ENCODE data around the gene NACAD.

The NACAD gene

DNA sequence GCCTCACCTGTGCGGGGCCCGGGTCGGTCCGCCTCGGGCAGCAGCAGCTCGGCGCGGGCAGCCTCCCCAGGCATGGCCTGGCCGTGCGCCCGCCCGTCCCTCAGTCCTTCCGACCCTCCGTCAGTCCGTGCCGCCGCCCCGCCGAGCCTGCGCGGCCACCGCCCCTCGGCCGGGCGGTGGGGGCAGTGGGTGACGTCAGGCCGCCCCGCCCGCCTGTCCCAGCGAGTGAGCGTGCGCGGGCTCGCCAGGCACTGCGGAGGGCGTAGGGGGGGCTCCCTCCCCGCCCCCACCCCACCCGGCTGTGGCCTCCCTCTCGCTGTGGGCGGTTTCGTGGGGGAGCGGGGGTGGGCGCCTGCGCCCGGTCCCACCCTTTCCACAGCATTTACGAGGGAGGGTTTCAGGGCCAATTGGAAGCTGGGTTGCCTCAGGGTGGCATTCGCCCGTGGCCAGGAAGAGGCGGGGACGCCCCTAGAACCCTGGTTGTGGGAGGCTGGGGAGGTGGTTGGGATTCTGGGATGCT lies at the start of gene NACAD (continued):
- TF ChIP-seq, protein P1, sequence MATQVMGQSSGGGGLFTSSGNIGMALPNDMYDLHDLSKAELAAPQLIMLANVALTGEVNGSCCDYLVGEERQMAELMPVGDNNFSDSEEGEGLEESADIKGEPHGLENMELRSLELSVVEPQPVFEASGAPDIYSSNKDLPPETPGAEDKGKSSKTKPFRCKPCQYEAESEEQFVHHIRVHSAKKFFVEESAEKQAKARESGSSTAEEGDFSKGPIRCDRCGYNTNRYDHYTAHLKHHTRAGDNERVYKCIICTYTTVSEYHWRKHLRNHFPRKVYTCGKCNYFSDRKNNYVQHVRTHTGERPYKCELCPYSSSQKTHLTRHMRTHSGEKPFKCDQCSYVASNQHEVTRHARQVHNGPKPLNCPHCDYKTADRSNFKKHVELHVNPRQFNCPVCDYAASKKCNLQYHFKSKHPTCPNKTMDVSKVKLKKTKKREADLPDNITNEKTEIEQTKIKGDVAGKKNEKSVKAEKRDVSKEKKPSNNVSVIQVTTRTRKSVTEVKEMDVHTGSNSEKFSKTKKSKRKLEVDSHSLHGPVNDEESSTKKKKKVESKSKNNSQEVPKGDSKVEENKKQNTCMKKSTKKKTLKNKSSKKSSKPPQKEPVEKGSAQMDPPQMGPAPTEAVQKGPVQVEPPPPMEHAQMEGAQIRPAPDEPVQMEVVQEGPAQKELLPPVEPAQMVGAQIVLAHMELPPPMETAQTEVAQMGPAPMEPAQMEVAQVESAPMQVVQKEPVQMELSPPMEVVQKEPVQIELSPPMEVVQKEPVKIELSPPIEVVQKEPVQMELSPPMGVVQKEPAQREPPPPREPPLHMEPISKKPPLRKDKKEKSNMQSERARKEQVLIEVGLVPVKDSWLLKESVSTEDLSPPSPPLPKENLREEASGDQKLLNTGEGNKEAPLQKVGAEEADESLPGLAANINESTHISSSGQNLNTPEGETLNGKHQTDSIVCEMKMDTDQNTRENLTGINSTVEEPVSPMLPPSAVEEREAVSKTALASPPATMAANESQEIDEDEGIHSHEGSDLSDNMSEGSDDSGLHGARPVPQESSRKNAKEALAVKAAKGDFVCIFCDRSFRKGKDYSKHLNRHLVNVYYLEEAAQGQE (tag by site-specific recombination; IDR thresholded peaks at IDR 0.05): no peak
- no peak for TF ChIP-seq ZNF155 (tag by site-specific recombination; IDR thresholded peaks at IDR 0.05)
- TF ChIP-seq ZNF274 (IDR thresholded peaks at IDR 0.05; ENCODE audit: low read length): no peak
- TF ChIP-seq ZNF274 (tag by site-specific recombination; IDR thresholded peaks at IDR 0.05; ENCODE audit: borderline replicate concordance): no peak
- no peak for TF ChIP-seq ZNF560 (tag by site-specific recombination; IDR thresholded peaks at IDR 0.05; ENCODE audit: borderline replicate concordance)
- TF ChIP-seq ZNF558 (tag by site-specific recombination; IDR thresholded peaks at IDR 0.05): no peak
- no peak for TF ChIP-seq ZNF221 (tag by site-specific recombination; IDR thresholded peaks at IDR 0.05; ENCODE audit: borderline replicate concordance)
- TF ChIP-seq, protein P2, sequence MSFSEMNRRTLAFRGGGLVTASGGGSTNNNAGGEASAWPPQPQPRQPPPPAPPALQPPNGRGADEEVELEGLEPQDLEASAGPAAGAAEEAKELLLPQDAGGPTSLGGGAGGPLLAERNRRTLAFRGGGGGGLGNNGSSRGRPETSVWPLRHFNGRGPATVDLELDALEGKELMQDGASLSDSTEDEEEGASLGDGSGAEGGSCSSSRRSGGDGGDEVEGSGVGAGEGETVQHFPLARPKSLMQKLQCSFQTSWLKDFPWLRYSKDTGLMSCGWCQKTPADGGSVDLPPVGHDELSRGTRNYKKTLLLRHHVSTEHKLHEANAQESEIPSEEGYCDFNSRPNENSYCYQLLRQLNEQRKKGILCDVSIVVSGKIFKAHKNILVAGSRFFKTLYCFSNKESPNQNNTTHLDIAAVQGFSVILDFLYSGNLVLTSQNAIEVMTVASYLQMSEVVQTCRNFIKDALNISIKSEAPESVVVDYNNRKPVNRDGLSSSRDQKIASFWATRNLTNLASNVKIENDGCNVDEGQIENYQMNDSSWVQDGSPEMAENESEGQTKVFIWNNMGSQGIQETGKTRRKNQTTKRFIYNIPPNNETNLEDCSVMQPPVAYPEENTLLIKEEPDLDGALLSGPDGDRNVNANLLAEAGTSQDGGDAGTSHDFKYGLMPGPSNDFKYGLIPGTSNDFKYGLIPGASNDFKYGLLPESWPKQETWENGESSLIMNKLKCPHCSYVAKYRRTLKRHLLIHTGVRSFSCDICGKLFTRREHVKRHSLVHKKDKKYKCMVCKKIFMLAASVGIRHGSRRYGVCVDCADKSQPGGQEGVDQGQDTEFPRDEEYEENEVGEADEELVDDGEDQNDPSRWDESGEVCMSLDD (tag by site-specific recombination; IDR thresholded peaks at IDR 0.05): no peak
- TF ChIP-seq, protein P3, sequence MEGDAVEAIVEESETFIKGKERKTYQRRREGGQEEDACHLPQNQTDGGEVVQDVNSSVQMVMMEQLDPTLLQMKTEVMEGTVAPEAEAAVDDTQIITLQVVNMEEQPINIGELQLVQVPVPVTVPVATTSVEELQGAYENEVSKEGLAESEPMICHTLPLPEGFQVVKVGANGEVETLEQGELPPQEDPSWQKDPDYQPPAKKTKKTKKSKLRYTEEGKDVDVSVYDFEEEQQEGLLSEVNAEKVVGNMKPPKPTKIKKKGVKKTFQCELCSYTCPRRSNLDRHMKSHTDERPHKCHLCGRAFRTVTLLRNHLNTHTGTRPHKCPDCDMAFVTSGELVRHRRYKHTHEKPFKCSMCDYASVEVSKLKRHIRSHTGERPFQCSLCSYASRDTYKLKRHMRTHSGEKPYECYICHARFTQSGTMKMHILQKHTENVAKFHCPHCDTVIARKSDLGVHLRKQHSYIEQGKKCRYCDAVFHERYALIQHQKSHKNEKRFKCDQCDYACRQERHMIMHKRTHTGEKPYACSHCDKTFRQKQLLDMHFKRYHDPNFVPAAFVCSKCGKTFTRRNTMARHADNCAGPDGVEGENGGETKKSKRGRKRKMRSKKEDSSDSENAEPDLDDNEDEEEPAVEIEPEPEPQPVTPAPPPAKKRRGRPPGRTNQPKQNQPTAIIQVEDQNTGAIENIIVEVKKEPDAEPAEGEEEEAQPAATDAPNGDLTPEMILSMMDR (tag by site-specific recombination; IDR thresholded peaks at IDR 0.05): no peak
- TF ChIP-seq GLI2 (tag by site-specific recombination; IDR thresholded peaks at IDR 0.05; ENCODE audit: borderline replicate concordance, low read depth): no peak
- no peak for TF ChIP-seq OSR2 (tag by site-specific recombination; IDR thresholded peaks at IDR 0.05)
- no peak for TF ChIP-seq ZNF394 (tag by site-specific recombination; IDR thresholded peaks at IDR 0.05; ENCODE audit: borderline replicate concordance)
- TF ChIP-seq ZBTB7A (tag by site-specific recombination; IDR thresholded peaks at IDR 0.05; ENCODE audit: low read depth): no peak
- no peak for TF ChIP-seq ZNF624 (tag by site-specific recombination; IDR thresholded peaks at IDR 0.05)
- TF ChIP-seq ZNF701 (tag by site-specific recombination; IDR thresholded peaks at IDR 0.05): no peak
- TF ChIP-seq, protein P4, sequence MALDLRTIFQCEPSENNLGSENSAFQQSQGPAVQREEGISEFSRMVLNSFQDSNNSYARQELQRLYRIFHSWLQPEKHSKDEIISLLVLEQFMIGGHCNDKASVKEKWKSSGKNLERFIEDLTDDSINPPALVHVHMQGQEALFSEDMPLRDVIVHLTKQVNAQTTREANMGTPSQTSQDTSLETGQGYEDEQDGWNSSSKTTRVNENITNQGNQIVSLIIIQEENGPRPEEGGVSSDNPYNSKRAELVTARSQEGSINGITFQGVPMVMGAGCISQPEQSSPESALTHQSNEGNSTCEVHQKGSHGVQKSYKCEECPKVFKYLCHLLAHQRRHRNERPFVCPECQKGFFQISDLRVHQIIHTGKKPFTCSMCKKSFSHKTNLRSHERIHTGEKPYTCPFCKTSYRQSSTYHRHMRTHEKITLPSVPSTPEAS (tag by site-specific recombination; IDR thresholded peaks at IDR 0.05): no peak
- TF ChIP-seq TCF7L2 (IDR thresholded peaks at IDR 0.05; ENCODE audit: borderline replicate concordance, low read depth, low read length): no peak
- TF ChIP-seq BCL11B (tag by site-specific recombination; IDR thresholded peaks at IDR 0.05; ENCODE audit: low read depth): no peak
- TF ChIP-seq ZNF747 (tag by site-specific recombination; IDR thresholded peaks at IDR 0.05): no peak
- TF ChIP-seq ZNF350 (tag by site-specific recombination; IDR thresholded peaks at IDR 0.05): no peak
- no peak for TF ChIP-seq FEZF1 (tag by site-specific recombination; IDR thresholded peaks at IDR 0.05)
- TF ChIP-seq, protein P5, sequence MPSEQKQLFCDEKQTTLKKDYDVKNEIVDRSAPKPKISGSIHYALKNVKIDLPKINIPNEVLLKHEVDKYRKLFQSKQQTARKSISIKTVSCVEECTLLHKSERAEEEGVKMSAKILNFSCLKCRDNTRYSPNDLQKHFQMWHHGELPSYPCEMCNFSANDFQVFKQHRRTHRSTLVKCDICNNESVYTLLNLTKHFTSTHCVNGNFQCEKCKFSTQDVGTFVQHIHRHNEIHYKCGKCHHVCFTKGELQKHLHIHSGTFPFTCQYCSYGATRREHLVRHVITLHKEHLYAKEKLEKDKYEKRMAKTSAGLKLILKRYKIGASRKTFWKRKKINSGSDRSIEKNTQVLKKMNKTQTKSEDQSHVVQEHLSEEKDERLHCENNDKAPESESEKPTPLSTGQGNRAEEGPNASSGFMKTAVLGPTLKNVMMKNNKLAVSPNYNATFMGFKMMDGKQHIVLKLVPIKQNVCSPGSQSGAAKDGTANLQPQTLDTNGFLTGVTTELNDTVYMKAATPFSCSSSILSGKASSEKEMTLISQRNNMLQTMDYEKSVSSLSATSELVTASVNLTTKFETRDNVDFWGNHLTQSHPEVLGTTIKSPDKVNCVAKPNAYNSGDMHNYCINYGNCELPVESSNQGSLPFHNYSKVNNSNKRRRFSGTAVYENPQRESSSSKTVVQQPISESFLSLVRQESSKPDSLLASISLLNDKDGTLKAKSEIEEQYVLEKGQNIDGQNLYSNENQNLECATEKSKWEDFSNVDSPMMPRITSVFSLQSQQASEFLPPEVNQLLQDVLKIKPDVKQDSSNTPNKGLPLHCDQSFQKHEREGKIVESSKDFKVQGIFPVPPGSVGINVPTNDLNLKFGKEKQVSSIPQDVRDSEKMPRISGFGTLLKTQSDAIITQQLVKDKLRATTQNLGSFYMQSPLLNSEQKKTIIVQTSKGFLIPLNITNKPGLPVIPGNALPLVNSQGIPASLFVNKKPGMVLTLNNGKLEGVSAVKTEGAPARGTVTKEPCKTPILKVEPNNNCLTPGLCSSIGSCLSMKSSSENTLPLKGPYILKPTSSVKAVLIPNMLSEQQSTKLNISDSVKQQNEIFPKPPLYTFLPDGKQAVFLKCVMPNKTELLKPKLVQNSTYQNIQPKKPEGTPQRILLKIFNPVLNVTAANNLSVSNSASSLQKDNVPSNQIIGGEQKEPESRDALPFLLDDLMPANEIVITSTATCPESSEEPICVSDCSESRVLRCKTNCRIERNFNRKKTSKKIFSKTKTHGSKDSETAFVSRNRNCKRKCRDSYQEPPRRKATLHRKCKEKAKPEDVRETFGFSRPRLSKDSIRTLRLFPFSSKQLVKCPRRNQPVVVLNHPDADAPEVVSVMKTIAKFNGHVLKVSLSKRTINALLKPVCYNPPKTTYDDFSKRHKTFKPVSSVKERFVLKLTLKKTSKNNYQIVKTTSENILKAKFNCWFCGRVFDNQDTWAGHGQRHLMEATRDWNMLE (tag by site-specific recombination; conservative IDR thresholded peaks at IDR 0.05; ENCODE audit: low read depth): no peak
- no peak for TF ChIP-seq ZNF426 (tag by site-specific recombination; IDR thresholded peaks at IDR 0.05)
- TF ChIP-seq SCRT1 (tag by site-specific recombination; IDR thresholded peaks at IDR 0.05; ENCODE audit: borderline replicate concordance): no peak
- TF ChIP-seq ZNF202 (tag by site-specific recombination; IDR thresholded peaks at IDR 0.05; ENCODE audit: borderline replicate concordance): no peak

All from HEK293 (cell line).